Left lung (tissue), 10 donors: ENCODE results near the gene BCL11B. TPM values are rescaled to one million over a fixed set of nuclear protein-coding genes. Genes with fewer than 3 reads are reported as not detected.

Experiments
- ATAC-seq: fragments of 200-7000 bp; cut with Tn5 transposase; one replicate; pipeline ENCODE4 v1.9.1; 2020; ENCODE audit warnings: moderate library complexity
- DNase-seq, 4 donors: peaks; one replicate each; pipeline ENCODE4 v3.0.0-alpha.2; 2013 to 2020
- H3K27ac ChIP-seq, 2 donors: fragments of 200-600 bp; sonication (generic) in 1 of 2; one replicate each; pipeline versions ENCODE4 v1.5.0 to v1.8.0; 2020 to 2021
- H3K27me3 ChIP-seq, 2 donors: fragments of 200-600 bp; sonication (generic) in 1 of 2; one replicate each; pipeline versions ENCODE4 v1.5.0 to v1.8.0; 2020 to 2021
- H3K36me3 ChIP-seq, 2 donors: fragments of 200-600 bp; sonication (generic) in 1 of 2; one replicate each; pipeline versions ENCODE4 v1.5.0 to v1.8.0; 2020 to 2021
- H3K4me1 ChIP-seq, 2 donors: fragments of 200-600 bp; one replicate each; pipeline ENCODE4 v1.8.0; 2021
- H3K4me3 ChIP-seq, 2 donors: fragments of 200-600 bp; sonication (generic) in 1 of 2; one replicate each; pipeline versions ENCODE4 v1.5.0 to v1.8.0; 2020 to 2021; ENCODE audit warnings: mild to moderate bottlenecking in 1 of 2
- H3K9me3 ChIP-seq, 2 donors: fragments of 200-600 bp; sonication (generic) in 1 of 2; one replicate each; pipeline versions ENCODE4 v1.5.0 to v1.8.0; 2020 to 2021
- intact Hi-C, 2 donors: fragments of 100-400 bp; cut with DNase I; formaldehyde crosslinking; loops; one replicate each; pipeline versions ENCODE4 v1.11.2 to v1.14.2; 2022
- polyA plus RNA-seq, 6 donors: library from polyadenylated mRNA; unstranded; fragments of 120-200 nt; gene quantifications; one replicate each; pipeline ENCODE4 v1.2.1, GENCODE V29; 2013; ENCODE audit not compliant: insufficient read length in 6 of 6
- total RNA-seq, 2 donors: library from RNA; stranded (reverse); fragmentation: NEBNext Ultra II Directional; extraction: Animal tissue kit (Norgen Biotek cat#: 25700); gene quantifications; one replicate each; pipeline ENCODE4 v1.2.1, GENCODE V29; 2021
- TF ChIP-seq, protein P1 (sequence below), 2 donors: fragments of 200-600 bp; sonication (generic) in 1 of 2; IDR thresholded peaks; one replicate each; pipeline versions ENCODE4 v1.5.0 to v1.8.0; 2021; ENCODE audit warnings: antibody characterized with exemption in 2 of 2
- donor health status: DM: no; HTN: yes; CAD: no.
- donor health status: DM: no; HTN: no; CAD: no.

BCL11B gene
- total and polyA plus RNA-seq, 8 donors, result 1.4 to 3.6 (median 3.2) TPM

DNA sequence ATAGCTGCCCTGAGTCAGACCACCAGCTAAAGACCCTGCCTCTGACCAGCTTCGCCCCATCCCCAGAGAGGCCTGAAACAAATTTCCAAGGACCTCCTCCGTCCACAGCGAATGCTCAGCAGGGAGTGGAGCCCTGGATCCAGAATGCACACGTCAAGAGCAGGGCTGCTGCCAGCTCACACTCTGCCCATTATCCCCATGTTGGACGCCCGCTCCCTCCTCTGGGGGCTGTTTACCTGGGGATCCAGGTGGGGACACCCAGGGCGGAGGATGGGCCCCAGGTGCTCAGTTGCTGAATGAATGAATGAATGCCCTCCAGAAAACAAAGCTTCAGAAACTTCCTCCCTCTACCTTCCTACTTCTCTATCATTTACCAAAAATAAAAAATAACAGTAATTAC, 18.1 kb downstream of the BCL11B start:
- ATAC-seq (no peak), DNase-seq (no peak)
- Histone ChIP-seq H3K27me3 (peaks cover 0 to 81% of the 10 kb centered on the region in 2 donors), H3K4me3 (no peak overlapping the region), H3K9me3 (no peaks in the 10 kb centered on the region), H3K4me1 (no peaks in the 10 kb centered on the region), H3K36me3 (no peaks in the 10 kb centered on the region), H3K27ac (no peak overlapping the region)
- TF ChIP-seq, protein P1, sequence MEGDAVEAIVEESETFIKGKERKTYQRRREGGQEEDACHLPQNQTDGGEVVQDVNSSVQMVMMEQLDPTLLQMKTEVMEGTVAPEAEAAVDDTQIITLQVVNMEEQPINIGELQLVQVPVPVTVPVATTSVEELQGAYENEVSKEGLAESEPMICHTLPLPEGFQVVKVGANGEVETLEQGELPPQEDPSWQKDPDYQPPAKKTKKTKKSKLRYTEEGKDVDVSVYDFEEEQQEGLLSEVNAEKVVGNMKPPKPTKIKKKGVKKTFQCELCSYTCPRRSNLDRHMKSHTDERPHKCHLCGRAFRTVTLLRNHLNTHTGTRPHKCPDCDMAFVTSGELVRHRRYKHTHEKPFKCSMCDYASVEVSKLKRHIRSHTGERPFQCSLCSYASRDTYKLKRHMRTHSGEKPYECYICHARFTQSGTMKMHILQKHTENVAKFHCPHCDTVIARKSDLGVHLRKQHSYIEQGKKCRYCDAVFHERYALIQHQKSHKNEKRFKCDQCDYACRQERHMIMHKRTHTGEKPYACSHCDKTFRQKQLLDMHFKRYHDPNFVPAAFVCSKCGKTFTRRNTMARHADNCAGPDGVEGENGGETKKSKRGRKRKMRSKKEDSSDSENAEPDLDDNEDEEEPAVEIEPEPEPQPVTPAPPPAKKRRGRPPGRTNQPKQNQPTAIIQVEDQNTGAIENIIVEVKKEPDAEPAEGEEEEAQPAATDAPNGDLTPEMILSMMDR (IDR thresholded peaks at IDR 0.05), result no peak
- intact Hi-C loops, result no loop called here

DNA sequence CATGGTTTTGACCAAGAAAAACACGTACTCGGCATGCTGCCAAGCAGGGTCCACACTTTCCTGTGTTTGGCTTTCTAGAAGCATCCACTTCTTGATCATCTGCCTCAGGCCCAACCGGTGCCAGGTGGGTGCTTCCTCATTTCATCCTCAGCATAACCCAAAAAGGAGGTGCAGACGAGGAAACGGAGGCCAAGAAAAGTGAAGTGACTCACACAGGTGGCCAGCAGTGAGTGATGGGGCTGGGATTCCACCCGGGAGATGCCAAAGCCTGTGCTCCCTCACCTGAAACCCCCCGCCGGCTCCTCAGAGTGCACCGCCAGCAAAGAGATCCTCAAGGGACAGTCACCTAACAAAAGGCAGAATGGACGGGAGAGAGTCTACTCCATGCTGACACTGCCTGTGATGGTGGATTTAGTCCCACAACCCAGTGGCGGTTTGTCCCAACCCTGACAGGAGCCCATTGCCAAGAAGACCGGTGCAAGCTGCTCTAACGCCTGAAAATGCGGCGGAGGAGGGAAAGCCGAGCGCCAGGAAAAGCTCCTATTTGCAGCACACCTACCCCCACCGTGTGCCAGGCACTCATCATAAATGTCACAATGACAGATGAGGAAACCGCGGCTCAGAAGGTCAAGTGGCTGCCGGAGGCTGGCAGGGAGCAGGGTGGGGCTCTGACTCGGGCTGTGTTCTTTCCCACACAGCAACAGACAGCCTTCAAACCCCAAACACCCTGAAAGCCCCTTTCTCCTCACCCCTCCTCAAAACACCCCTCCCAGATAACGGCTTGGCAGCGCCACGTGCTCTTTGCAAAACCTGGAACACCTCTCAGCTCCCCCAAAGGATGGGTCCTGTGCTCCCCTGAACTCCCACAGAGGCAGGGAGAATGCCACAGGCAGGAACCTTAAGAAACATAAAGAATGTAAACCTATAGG, 18.8 kb downstream of the BCL11B start:
- Histone ChIP-seq H3K27ac (no peak overlapping the region), H3K4me1 (no peaks in the 10 kb centered on the region), H3K4me3 (no peak overlapping the region), H3K9me3 (no peaks in the 10 kb centered on the region), H3K36me3 (no peaks in the 10 kb centered on the region), H3K27me3 (peaks cover 0 to 81% of the 10 kb centered on the region in 2 donors)
- ATAC-seq, result no peak
- TF ChIP-seq, protein P1 (IDR thresholded peaks at IDR 0.05), result no peak
- DNase-seq, result no peak
- intact Hi-C loops, result no loop called here

DNA sequence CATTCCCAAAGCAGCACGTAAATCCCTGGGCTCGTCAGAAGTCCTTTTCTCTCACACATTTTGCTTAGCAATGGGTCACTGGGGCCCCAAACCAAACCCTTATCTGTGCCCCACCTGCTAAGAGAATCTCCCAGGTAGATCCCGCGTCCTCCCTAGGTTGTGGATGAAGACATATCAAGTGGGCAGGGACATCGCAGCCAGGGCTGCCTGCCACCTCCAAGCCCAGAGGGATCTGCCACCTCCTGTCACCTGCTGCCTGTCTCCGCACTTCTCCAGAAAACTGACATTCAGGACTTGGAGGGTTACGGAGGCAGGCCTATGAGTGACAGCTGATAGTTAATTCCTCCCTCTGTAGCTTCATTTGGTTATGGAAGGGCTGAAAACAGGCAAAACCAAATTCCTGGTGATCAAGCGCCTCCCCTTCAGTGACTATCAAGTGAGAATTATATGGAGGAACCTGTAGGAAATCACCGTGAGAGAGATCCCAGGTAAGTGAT, 19.5 kb downstream of the BCL11B start:
- no peak overlapping the region for H3K27ac ChIP-seq
- ATAC-seq (no peak), DNase-seq (no peak)
- TF ChIP-seq, protein P1 (IDR thresholded peaks at IDR 0.05), result no peak
- H3K36me3 ChIP-seq, result no peaks in the 10 kb centered on the region
- intact Hi-C loops, result no loop called here
- H3K4me1 ChIP-seq, result no peaks in the 10 kb centered on the region
- H3K9me3 ChIP-seq, result no peaks in the 10 kb centered on the region
- H3K4me3 ChIP-seq, result no peak overlapping the region
- H3K27me3 ChIP-seq, result peaks cover 0 to 81% of the 10 kb centered on the region in 2 donors

DNA sequence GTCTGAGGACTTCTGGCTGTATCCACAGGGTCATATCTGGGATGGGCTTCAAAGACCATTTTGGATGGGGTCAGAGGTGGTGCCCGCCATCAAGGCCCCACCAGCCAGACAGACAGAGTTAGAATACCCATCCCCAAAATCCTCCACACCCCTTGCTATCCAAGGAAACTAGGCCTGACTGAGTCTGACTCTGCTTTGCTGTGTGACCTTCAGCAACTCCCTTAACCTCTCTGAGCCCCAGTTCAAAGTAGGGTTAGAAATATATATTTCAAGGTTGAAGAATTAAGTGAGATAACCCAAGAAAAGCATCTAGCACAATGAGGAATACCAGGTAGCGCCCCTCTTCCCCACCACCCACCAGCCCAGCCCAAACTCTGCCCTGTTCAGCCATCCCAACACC, 20.3 kb downstream of the BCL11B start:
- Histone ChIP-seq H3K27me3 (peaks cover 7 to 83% of the 10 kb centered on the region in 2 donors), H3K9me3 (no peaks in the 10 kb centered on the region)

More for the DNA sequence above, 20.3 kb downstream of the BCL11B start:
- ATAC-seq (no peak), DNase-seq (no peak)
- intact Hi-C loops, result no loop called here
- Histone ChIP-seq H3K4me1 (no peaks in the 10 kb centered on the region), H3K36me3 (no peaks in the 10 kb centered on the region), H3K4me3 (no peak overlapping the region), H3K27ac (no peak overlapping the region)
- TF ChIP-seq, protein P1 (IDR thresholded peaks at IDR 0.05), result no peak
